Measurements from ENCODE around the gene STK32B.

STK32B gene

GRCh38 chr4:5385741-5386311, 334.5 kb downstream of the STK32B start:
- DNase-seq (ENCODE audit: low read depth): no peak
- no peak for TF ChIP-seq CTCF (conservative IDR thresholded peaks at IDR 0.05; ENCODE audit: control insufficient read depth, insufficient read depth, low read depth, low read length)
- no peak overlapping the region for H3K4me3 ChIP-seq (ENCODE audit: control insufficient read depth, low read depth, low read length)

- H3K4me3 ChIP-seq (ENCODE audit: control insufficient read depth, low read depth, low read length): no peak overlapping the region
- no peak for DNase-seq (ENCODE audit: low read depth)
- TF ChIP-seq CTCF (conservative IDR thresholded peaks at IDR 0.05; ENCODE audit: control insufficient read depth, insufficient read depth, low read depth, low read length): no peak
These were observed 335.6 kb downstream of the STK32B start for GRCh38 chr4:5386921-5387320.

GRCh38 chr4:5387457-5387856, 336.2 kb downstream of the STK32B start:
- DNase-seq (ENCODE audit: low read depth): no peak
- TF ChIP-seq CTCF (conservative IDR thresholded peaks at IDR 0.05; ENCODE audit: control insufficient read depth, insufficient read depth, low read depth, low read length): no peak
- H3K4me3 ChIP-seq (ENCODE audit: control insufficient read depth, low read depth, low read length): no peak overlapping the region

GRCh38 chr4:5389756-5390310, 338.6 kb downstream of the STK32B start:
- TF ChIP-seq CTCF (conservative IDR thresholded peaks at IDR 0.05; ENCODE audit: control insufficient read depth, insufficient read depth, low read depth, low read length): no peak
- H3K4me3 ChIP-seq (ENCODE audit: control insufficient read depth, low read depth, low read length): no peak overlapping the region
- DNase-seq (ENCODE audit: low read depth): no peak

- TF ChIP-seq CTCF (conservative IDR thresholded peaks at IDR 0.05; ENCODE audit: control insufficient read depth, insufficient read depth, low read depth, low read length): no peak
These were observed 340.2 kb downstream of the STK32B start for GRCh38 chr4:5391492-5391891.

GRCh38 chr4:5393911-5394513, 342.7 kb downstream of the STK32B start:
- DNase-seq (ENCODE audit: low read depth): no peak
- TF ChIP-seq CTCF (conservative IDR thresholded peaks at IDR 0.05; ENCODE audit: control insufficient read depth, insufficient read depth, low read depth, low read length): no peak

More at GRCh38 chr4:5391492-5391891, 340.2 kb downstream of the STK32B start:
- H3K4me3 ChIP-seq (ENCODE audit: control insufficient read depth, low read depth, low read length): no peak overlapping the region
- no peak for DNase-seq (ENCODE audit: low read depth)

More at GRCh38 chr4:5393911-5394513, 342.7 kb downstream of the STK32B start:
- H3K4me3 ChIP-seq (ENCODE audit: control insufficient read depth, low read depth, low read length): no peak overlapping the region

Data from fibroblast of mammary gland (primary cell).